SK-N-SH (cell line): ENCODE measurements around the gene ITGA8. TPM values are rescaled to one million over a fixed set of nuclear protein-coding genes. Genes with fewer than 3 reads are reported as not detected.

ENCODE experiments used
- CTCF ChIA-PET: fragments of 300-600, 350-600 bp; formaldehyde crosslinking; extraction: SDS; loops from one replicate; lab custom pipeline; 2021; lab: Yijun Ruan, JAX
- POLR2A ChIA-PET: fragments of 350-600 bp; sonication (Branson Sonifier 250); formaldehyde crosslinking; extraction: SDS; loops from one replicate; lab custom pipeline; 2020; ENCODE audit warnings: antibody characterized with exemption, inconsistent platforms; lab: Yijun Ruan, JAX
- DNase-seq: peaks from one replicate; pipeline ENCODE4 v3.0.0; 2012
- H2AFZ ChIP-seq: fragments of 200-600 bp; sonication (generic); 2 replicates; pipeline ENCODE4 v1.8.1; 2016; ENCODE audit warnings: antibody characterized with exemption, mild to moderate bottlenecking, low read depth
- H3F3A ChIP-seq: fragments of 200-600 bp; sonication (generic); replicated peaks from 2 replicates; pipeline ENCODE3; 2016; ENCODE audit warnings: antibody characterized with exemption, mild to moderate bottlenecking; ENCODE audit not compliant: insufficient read depth
- H3K27ac ChIP-seq, 2 experiments: fragments of 200-500 bp in 1 of 2; fragments of 200-600 bp in 1 of 2; sonication (Bioruptor generic) in 1 of 2; sonication (generic), shearing (Covaris generic) in 1 of 2; 2 replicates each; pipeline versions ENCODE4 v1.5.1 to v1.6.1; 2014 to 2016; ENCODE audit warnings: low read depth in 2 of 2, inconsistent platforms in 1 of 2, low read length in 1 of 2, mild to moderate bottlenecking in 1 of 2, mixed read lengths in 1 of 2
- H3K27me3 ChIP-seq: fragments of 200-600 bp; sonication (generic), shearing (Covaris generic); 2 replicates; pipeline ENCODE4 v1.6.1; 2016; ENCODE audit warnings: mixed run types; ENCODE audit not compliant: insufficient read depth
- H3K36me3 ChIP-seq, 2 experiments: fragments of 200-500 bp in 1 of 2; fragments of 200-600 bp in 1 of 2; sonication (Bioruptor generic) in 1 of 2; sonication (generic) in 1 of 2; replicated peaks in 1 of 2; 2 replicates each; pipeline versions ENCODE3 to v1.5.1; 2014 to 2016; ENCODE audit warnings: low read length in 1 of 2, mild to moderate bottlenecking in 1 of 2; ENCODE audit not compliant: insufficient read depth in 2 of 2, control insufficient read depth in 1 of 2
- H3K4me1 ChIP-seq, 2 experiments: fragments of 200-500 bp in 1 of 2; fragments of 200-600 bp in 1 of 2; sonication (Bioruptor generic) in 1 of 2; sonication (generic), shearing (Covaris generic) in 1 of 2; 2 replicates each; pipeline versions ENCODE4 v1.5.1 to v1.6.1; 2014 to 2016; ENCODE audit warnings: low read depth in 1 of 2, low read length in 1 of 2, mixed run types in 1 of 2; ENCODE audit not compliant: insufficient read depth in 2 of 2, control insufficient read depth in 1 of 2
- H3K4me2 ChIP-seq: fragments of 200-600 bp; sonication (generic), shearing (Covaris generic); 2 replicates; pipeline ENCODE4 v1.6.1; 2017; ENCODE audit warnings: mixed run types
- H3K4me3 ChIP-seq, 2 experiments: fragments of 200-500 bp in 1 of 2; fragments of 200-600 bp in 1 of 2; sonication (Bioruptor generic) in 1 of 2; sonication (generic), shearing (Covaris generic) in 1 of 2; 2 replicates each; pipeline versions ENCODE4 v1.5.1 to v1.8.1; 2014 to 2016; ENCODE audit warnings: low read depth in 2 of 2, inconsistent platforms in 1 of 2, low read length in 1 of 2, mild to moderate bottlenecking in 1 of 2, mixed read lengths in 1 of 2, moderate library complexity in 1 of 2
- H3K79me2 ChIP-seq: fragments of 200-600 bp; sonication (generic); 2 replicates; pipeline ENCODE4 v1.8.1; 2017; ENCODE audit warnings: mild to moderate bottlenecking; ENCODE audit not compliant: insufficient read depth
- H3K9ac ChIP-seq: fragments of 200-600 bp; sonication (generic); 2 replicates; pipeline ENCODE4 v1.6.1; 2017; ENCODE audit warnings: mixed run types
- H3K9me2 ChIP-seq: fragments of 200-600 bp; sonication (generic); 2 replicates; pipeline ENCODE4 v1.6.1; 2017; ENCODE audit warnings: mixed run types
- H3K9me3 ChIP-seq: fragments of 200-600 bp; sonication (generic); 2 replicates; pipeline ENCODE4 v1.6.1; 2017; ENCODE audit warnings: mixed run types, mild to moderate bottlenecking, moderate library complexity
- H4K20me1 ChIP-seq: fragments of 200-600 bp; sonication (generic); 2 replicates; pipeline ENCODE4 v1.6.1; 2017; ENCODE audit warnings: mild to moderate bottlenecking, mixed run types; ENCODE audit not compliant: insufficient read depth
- CHD2 ChIP-seq: fragments of 150-350 bp; IDR thresholded peaks from 2 replicates; pipeline ENCODE4 v1.6.1; 2018; ENCODE audit warnings: low read length; ENCODE audit not compliant: partially characterized antibody
- CTCF ChIP-seq: fragments of 200-600 bp; sonication (generic); IDR thresholded peaks from 2 replicates; pipeline ENCODE4 v1.6.1; 2017; ENCODE audit warnings: antibody characterized with exemption, mild to moderate bottlenecking, moderate library complexity
- EP300 ChIP-seq, 2 experiments: IDR thresholded peaks; 2 replicates each; pipeline versions ENCODE4 v1.4.0 to v1.6.1; 2012; ENCODE audit warnings: borderline replicate concordance in 1 of 2, low read depth in 1 of 2, low read length in 1 of 2
- FOSL2 ChIP-seq: IDR thresholded peaks from 2 replicates; pipeline ENCODE4 v1.4.0; 2012; ENCODE audit warnings: low read depth, mild to moderate bottlenecking, moderate library complexity, borderline replicate concordance
- FOXJ3 ChIP-seq: sonication (generic); formaldehyde crosslinking; IDR thresholded peaks from 2 replicates; pipeline ENCODE4 v1.5.1; 2020; ENCODE audit warnings: mild to moderate bottlenecking, missing genetic modification reagents
- FOXM1 ChIP-seq: IDR thresholded peaks from 2 replicates; pipeline ENCODE4 v1.4.0; 2012; ENCODE audit warnings: low read depth, mild to moderate bottlenecking
- GATA2 ChIP-seq: sonication (generic); formaldehyde crosslinking; IDR thresholded peaks from 2 replicates; pipeline ENCODE4 v1.5.0; 2020; ENCODE audit warnings: mild to moderate bottlenecking, missing genetic modification reagents
- MEF2A ChIP-seq: IDR thresholded peaks from 2 replicates; pipeline ENCODE4 v1.4.0; 2012; ENCODE audit warnings: low read depth, borderline replicate concordance
- MXI1 ChIP-seq: IDR thresholded peaks from 2 replicates; pipeline ENCODE4 v1.6.1; 2012; ENCODE audit warnings: mild to moderate bottlenecking, low read depth, low read length, improper control_type of control experiment
- NFIC ChIP-seq: IDR thresholded peaks from 2 replicates; pipeline ENCODE4 v1.4.0; 2012; ENCODE audit warnings: borderline replicate concordance
- NRF1 ChIP-seq: IDR thresholded peaks from 2 replicates; pipeline ENCODE4 v1.6.1; 2012; ENCODE audit warnings: low read depth, mild to moderate bottlenecking, low read length
- PBX3 ChIP-seq: IDR thresholded peaks from 2 replicates; pipeline ENCODE4; 2012
- RAD21 ChIP-seq: IDR thresholded peaks from 2 replicates; pipeline ENCODE4 v1.6.1; 2012; ENCODE audit warnings: mild to moderate bottlenecking, low read length
- RCOR1 ChIP-seq: fragments of 150-350 bp; IDR thresholded peaks from 2 replicates; pipeline ENCODE4 v1.6.1; 2017; ENCODE audit warnings: antibody characterized with exemption, low read length
- RFX5 ChIP-seq: IDR thresholded peaks from 2 replicates; pipeline ENCODE4 v1.6.1; 2012; ENCODE audit warnings: mild to moderate bottlenecking, improper control_type of control experiment, low read length
- RXRA ChIP-seq: IDR thresholded peaks from 2 replicates; pipeline ENCODE4 v1.4.0; 2012; ENCODE audit warnings: low read depth, mild to moderate bottlenecking, borderline replicate concordance
- SIN3A ChIP-seq: IDR thresholded peaks from 2 replicates; pipeline ENCODE4 v1.6.1; 2012; ENCODE audit warnings: low read depth, mild to moderate bottlenecking, low read length, moderate library complexity, borderline replicate concordance
- TEAD4 ChIP-seq: IDR thresholded peaks from 2 replicates; pipeline ENCODE4 v1.4.0; 2012; ENCODE audit warnings: mild to moderate bottlenecking, borderline replicate concordance; ENCODE audit not compliant: insufficient read depth
- USF1 ChIP-seq: IDR thresholded peaks from 2 replicates; pipeline ENCODE4 v1.4.0; 2012; ENCODE audit warnings: low read depth, borderline replicate concordance
- YY1 ChIP-seq: IDR thresholded peaks from 2 replicates; pipeline ENCODE4 v1.4.0; 2012; ENCODE audit warnings: low read depth, mild to moderate bottlenecking
- ZBTB33 ChIP-seq: IDR thresholded peaks from 2 replicates; pipeline ENCODE4 v1.4.0; 2012; ENCODE audit warnings: low read depth, borderline replicate concordance
- WGBS: methylation state at CpG from one replicate; pipeline ENCODE4 v1.1.6; 2017; ENCODE audit warnings: low lambda C conversion rate; 5-methylcytosine and 5-hydroxymethylcytosine counted together
- polyA plus RNA-seq, 3 experiments: library from polyadenylated mRNA; depleted of rRNA; stranded (reverse); fragments of >200 nt; gene quantifications; 2 replicates each; pipeline ENCODE4 v1.2.3, GENCODE V29; 2012

Gene ITGA8
- polyA plus RNA-seq, 1 of the 3 experiments (the other 2 are of a cell fraction) = not detected

- Histone ChIP-seq H3K4me1 (no peaks in the 10 kb centered on the region; a peak in 1 of 4 replicates), H3K27me3 (no peaks in the 10 kb centered on the region), H3K9ac (no peak overlapping the region), H3F3A (no peaks in the 10 kb centered on the region), H2AFZ (no peak overlapping the region), H3K36me3 (no peaks in the 10 kb centered on the region), H3K4me3 (no peak overlapping the region), H3K27ac (no peak overlapping the region), H4K20me1 (no peaks in the 10 kb centered on the region), H3K9me2 (no peaks in the 10 kb centered on the region), H3K4me2 (no peak overlapping the region), H3K9me3 (no peaks in the 10 kb centered on the region), H3K79me2 (no peaks in the 10 kb centered on the region)
- ChIA-PET POLR2A (no interaction called here), CTCF (interaction anchor here (1.2 kb wide), 1 partner anchor 155 kb away, joined by 3 read pairs; no protein-coding TSS in a partner anchor)
- 49% methylated on average over 5 of the region's 5 CpGs for WGBS
- TF ChIP-seq NFIC (no peak), GATA2 (CRISPR knock-in tag) (no peak), FOSL2 (no peak), MXI1 (no peak), SIN3A (no peak), RXRA (no peak), RCOR1 (no peak), MEF2A (no peak), RFX5 (no peak)
- no peak for DNase-seq
Measured at GRCh38 chr10:15588151-15588550, 131.6 kb downstream of the ITGA8 start.

- H3K9me2 ChIP-seq = no peaks in the 10 kb centered on the region
- ChIA-PET POLR2A (no interaction called here), CTCF (interaction anchor here (1.2 kb wide), 1 partner anchor 154 kb away, joined by 3 read pairs; no protein-coding TSS in a partner anchor)
- no peak overlapping the region for H3K4me2 ChIP-seq
- no peak for TF ChIP-seq RAD21
- no peak for TF ChIP-seq FOXM1
- TF ChIP-seq CTCF = no peak
- no peak for TF ChIP-seq MEF2A
- no peak for TF ChIP-seq FOXJ3
- TF ChIP-seq USF1 = no peak
- no peak for TF ChIP-seq SIN3A
- no peak for TF ChIP-seq YY1
- no peak for TF ChIP-seq NRF1
- TF ChIP-seq RCOR1 = no peak
- no peak for TF ChIP-seq CHD2
- TF ChIP-seq PBX3 = no peak
- no peak for TF ChIP-seq EP300 (IDR thresholded peaks at IDR 0.05; ENCODE audit: borderline replicate concordance in 1 of 2, low read depth in 1 of 2, low read length in 1 of 2)
- no peak for TF ChIP-seq GATA2 (CRISPR knock-in tag)
- TF ChIP-seq RXRA = no peak
- TF ChIP-seq ZBTB33 = no peak
- no peak for TF ChIP-seq TEAD4
- no peaks in the 10 kb centered on the region for H4K20me1 ChIP-seq
- no peaks in the 10 kb centered on the region for H3K27me3 ChIP-seq
- H2AFZ ChIP-seq = no peak overlapping the region
- H3F3A ChIP-seq = no peaks in the 10 kb centered on the region
- DNase-seq = no peak
- no peaks in the 10 kb centered on the region; a peak in 1 of 4 replicates for H3K4me1 ChIP-seq
- no peak overlapping the region for H3K9ac ChIP-seq
- 35% methylated on average over 3 of the region's 3 CpGs for WGBS
- H3K36me3 ChIP-seq = no peaks in the 10 kb centered on the region
- H3K9me3 ChIP-seq = no peaks in the 10 kb centered on the region
- H3K79me2 ChIP-seq = no peaks in the 10 kb centered on the region
- no peak overlapping the region for H3K4me3 ChIP-seq
- no peak overlapping the region for H3K27ac ChIP-seq
Measured at GRCh38 chr10:15587271-15587670, 132.5 kb downstream of the ITGA8 start.
